Right lung (tissue), 5 donors: ENCODE data around the gene SLC25A12. TPM values are rescaled to one million over a fixed set of nuclear protein-coding genes. Genes with fewer than 3 reads are reported as not detected.

Source experiments
- DNase-seq, 2 donors: peaks; one replicate each; pipeline ENCODE4 v3.0.0-alpha.2; 2013
- polyA plus RNA-seq, 5 donors: library from polyadenylated mRNA; unstranded; fragments of 120-200 nt; gene quantifications; one replicate each; pipeline versions ENCODE4 v1.2.1 to v1.2.3, GENCODE V29; 2013; ENCODE audit warnings: inconsistent platforms in 1 of 5, low replicate concordance in 1 of 5; ENCODE audit not compliant: insufficient read length in 5 of 5, insufficient read depth in 1 of 5

The SLC25A12 gene
- polyA plus RNA-seq, 5 donors, result 19.2 to 32.9 (median 27.3) TPM

GRCh38 chr2:171735991-171736710, 157.9 kb downstream of the SLC25A12 start:
- peak; percentile 8 to 17 for DNase-seq

Other genes with a start within 250 kb of the SLC25A12 start
- gene DYNC1I2, start 206.8 kb downstream of the SLC25A12 start, polyA plus RNA-seq, result 100 to 1,000 TPM; 163 to 264 (median 226) TPM
- 10 to 100 TPM; 54.4 to 80.4 (median 63.6) TPM for gene HAT1, start 28.2 kb upstream of the SLC25A12 start, polyA plus RNA-seq
- 10 to 100 TPM; 16.6 to 22.9 (median 20.6) TPM for gene METAP1D, start 105.7 kb upstream of the SLC25A12 start, polyA plus RNA-seq
- under 1 TPM in 4 of 5 donors, not detected in 1; 0.16 to 0.34 (median 0.26) TPM for gene DLX1, start 191.3 kb upstream of the SLC25A12 start, polyA plus RNA-seq
- gene DLX2, start 208.7 kb upstream of the SLC25A12 start, polyA plus RNA-seq, result not detected